GM18520 (cell line): ENCODE results near the gene ROR2.

Source experiments
- ATAC-seq: cut with Tn5 transposase; IDR thresholded peaks from one replicate; pipeline ENCODE4 v1.9.1; 2021; ENCODE audit not compliant: unreplicated experiment

The ROR2 gene

DNA sequence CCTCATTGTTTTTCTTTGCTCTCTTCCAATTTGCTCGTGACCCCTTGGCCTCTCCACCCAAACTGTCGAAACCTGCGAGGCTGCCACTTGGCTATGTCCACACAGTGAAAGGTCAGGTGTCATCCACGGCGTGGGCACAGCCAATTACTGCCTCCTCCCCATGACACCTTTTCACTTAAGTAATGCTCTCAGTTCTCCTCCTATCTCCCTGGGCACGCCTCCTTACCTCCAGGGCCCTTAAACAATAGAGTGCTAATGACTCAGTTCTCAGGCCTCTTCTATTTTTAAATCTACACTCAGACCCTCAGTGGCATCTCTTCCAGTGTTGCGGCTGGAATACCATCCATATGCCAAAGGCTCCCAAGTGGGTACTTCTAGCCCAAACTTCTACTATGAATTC is 256.8 kb downstream of the ROR2 start:
- no peak for ATAC-seq

DNA sequence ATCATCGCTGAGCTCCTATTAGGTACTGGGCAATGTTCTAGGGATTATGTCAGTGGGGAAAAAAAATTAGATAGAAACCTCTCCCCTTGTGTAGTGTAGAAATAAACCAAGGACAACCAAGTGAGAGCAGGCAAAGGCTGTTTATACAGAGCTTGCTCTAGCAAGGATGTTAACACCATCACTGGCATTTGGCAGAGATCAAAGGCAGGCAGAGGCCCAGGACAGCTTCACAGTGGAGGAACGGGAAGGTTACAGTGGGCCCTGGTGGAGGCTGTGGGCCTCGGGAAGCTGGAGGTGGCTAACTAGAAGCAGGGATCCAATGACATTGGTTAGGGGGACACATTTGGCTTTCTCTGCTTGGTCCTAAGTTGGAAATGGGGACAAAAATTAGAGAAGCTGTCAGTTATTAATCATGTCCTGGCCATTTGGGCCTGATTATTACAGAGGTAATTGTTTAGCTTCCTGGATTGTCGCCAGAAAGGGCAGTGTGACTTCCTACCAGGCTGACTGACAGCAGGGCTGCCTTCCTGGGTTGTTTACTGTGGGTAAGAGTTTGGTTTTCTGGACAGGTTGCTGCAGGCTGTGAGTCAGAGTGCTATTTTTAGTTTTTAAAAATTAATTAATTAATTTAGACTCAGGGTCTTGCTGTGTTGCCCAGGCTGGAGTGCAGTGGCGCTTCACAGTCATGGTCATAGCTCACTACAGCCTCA is 259.3 kb downstream of the ROR2 start:
- no peak for ATAC-seq

DNA sequence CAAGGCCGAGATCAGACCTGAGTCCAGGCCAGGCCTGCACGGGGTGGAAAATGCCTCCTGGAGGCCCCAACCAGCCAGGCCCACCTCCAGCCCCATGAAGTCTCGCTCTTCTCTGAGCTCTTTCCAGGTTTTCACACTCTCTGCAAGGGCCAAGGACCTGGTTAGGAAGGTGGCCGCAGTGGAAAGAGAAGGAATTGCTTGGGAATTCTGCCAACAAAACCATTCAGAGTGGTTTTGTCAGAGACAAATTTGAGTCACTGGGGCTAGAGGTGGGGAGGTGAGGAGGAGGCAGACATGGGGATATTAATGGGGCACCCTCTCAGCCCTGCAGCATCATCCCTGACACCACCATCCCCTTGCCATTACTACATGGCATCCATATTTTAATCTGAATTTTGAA is 261.0 kb downstream of the ROR2 start:
- ATAC-seq: no peak

DNA sequence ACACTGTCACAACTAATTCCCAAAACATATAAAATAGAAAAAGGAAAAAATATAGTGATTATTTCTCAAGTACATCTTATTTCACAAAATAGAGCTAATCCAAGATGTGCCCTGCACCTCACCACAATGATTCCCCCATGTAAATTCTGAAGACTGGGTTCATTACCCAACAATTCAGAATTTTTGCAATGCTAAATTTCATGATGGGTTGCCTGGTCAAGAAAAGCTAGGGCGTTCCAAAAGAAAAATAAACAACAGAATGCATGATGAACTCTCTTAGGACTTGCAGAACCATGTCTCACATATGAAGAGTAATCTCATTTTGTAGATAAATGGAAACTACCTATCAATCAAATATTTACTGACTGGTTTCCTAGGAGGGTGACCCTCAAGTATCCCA is 266.8 kb downstream of the ROR2 start:
- no peak for ATAC-seq

GRCh38 chr9:91682806-91683205 is 267.2 kb downstream of the ROR2 start:
- ATAC-seq: no peak

GRCh38 chr9:91681461-91682305 is 268.3 kb downstream of the ROR2 start:
- ATAC-seq: no peak

DNA sequence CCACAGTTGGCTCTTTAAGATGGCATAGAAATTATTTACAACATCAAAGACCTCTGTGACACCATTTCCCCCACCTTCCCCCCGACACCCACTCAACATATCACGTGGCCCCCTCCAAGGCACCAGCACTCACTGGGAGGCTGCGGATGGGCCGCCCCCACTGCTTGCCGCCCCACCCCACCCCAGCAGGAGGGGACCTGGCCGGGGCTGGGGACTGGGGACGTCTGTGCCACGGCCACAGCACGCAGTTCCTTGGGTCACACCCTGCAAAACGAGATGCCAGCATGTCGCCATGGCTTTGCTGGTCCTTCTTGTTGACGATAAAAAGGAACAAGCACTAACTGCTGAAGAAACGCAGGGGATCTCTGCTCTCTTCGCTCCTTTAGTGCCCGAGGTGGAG is 269.0 kb downstream of the ROR2 start:
- no peak for ATAC-seq

- no peak for ATAC-seq
Observed at GRCh38 chr9:91680106-91680505, 269.9 kb downstream of the ROR2 start.

GRCh38 chr9:91678807-91679580 is 271.0 kb downstream of the ROR2 start:
- no peak for ATAC-seq

DNA sequence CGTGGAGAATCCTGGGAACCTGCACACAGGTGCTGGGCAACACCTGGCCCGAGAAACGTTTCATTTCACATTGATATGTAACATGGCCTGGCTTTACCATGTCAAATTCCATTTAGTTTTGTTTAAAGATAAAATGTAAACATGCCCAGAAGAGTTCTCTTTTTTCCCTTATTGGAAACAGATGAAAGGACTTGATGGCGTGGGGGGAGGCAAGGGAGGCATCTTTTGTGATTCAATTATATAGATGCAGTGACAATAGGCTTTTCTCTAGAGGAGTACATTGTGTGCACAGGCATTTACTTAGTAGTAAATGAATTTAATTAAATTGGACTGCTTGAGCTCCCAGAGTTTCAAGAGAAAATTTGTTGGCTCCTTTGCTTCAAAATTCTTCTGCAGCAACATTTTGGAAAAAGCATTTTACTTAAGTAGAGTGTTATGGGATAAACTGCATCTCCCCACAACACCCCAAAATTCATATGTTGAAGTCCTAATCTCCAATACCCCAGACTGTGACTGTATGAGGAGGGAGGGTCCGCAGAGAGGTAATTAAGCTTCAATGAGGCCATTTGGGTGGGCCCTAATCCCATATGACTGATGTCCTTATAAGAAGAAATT is 272.1 kb downstream of the ROR2 start:
- no peak for ATAC-seq

GRCh38 chr9:91677331-91677730 is 272.7 kb downstream of the ROR2 start:
- no peak for ATAC-seq

DNA sequence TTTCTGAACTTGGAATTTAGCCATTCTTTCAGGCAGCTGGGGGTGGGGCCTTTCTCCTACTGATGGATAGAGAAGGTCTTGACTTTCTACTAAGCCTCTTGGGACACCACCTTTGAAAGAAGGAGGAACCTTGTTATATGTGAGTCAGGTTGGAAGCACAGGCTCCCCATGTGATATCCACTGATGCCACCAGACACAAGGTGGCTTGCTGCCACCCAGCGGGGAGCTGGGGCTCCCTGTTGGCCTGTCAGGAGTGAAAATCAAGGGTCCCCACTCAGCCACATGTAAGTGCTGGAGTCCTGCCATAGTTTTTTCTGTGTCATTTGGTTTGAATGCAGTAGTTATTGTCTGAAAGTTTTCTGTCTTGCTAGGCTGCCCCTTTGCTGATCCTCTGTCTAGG is 274.0 kb downstream of the ROR2 start:
- ATAC-seq: no peak

- no peak for ATAC-seq
Observed at GRCh38 chr9:91664663-91665062, 285.4 kb downstream of the ROR2 start.

GRCh38 chr9:91663858-91664257 is 286.2 kb downstream of the ROR2 start:
- no peak for ATAC-seq

DNA sequence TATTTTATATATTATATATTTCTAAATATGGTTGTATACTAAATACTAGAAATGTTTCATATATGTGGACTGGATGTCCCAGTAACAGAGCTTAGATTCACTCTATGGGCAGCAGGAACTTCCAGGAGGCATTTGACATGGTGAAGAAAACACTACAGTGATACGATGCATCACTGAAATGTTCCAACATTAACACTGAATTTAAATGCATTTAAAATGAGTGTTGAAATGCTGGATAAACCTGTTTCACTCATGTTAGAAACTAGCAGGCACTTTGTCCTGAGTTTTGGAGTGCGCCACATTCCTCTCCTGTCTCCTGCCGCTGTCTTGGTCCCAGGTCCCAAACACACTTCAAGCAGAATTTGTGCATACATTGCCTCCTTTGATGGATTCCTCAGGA is 288.6 kb downstream of the ROR2 start:
- no peak for ATAC-seq

DNA sequence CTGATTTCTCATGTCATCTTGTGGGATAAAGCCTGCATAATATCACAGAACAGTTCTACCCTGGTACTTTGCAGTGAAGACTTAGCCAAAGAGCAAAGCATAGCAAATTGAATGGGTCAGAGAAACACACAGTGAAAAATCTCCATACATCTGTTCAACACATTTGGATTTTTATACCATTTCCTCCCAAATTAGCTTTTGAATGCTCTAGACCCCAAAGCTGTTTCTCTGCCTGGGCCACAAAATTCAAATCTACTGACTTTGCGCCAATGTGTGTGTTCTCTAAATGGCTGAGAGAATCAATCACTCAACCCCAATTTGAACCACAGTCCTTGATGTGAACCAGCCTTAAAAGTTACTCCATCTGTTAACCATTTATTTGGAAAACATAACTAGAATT is 289.5 kb downstream of the ROR2 start:
- no peak for ATAC-seq

DNA sequence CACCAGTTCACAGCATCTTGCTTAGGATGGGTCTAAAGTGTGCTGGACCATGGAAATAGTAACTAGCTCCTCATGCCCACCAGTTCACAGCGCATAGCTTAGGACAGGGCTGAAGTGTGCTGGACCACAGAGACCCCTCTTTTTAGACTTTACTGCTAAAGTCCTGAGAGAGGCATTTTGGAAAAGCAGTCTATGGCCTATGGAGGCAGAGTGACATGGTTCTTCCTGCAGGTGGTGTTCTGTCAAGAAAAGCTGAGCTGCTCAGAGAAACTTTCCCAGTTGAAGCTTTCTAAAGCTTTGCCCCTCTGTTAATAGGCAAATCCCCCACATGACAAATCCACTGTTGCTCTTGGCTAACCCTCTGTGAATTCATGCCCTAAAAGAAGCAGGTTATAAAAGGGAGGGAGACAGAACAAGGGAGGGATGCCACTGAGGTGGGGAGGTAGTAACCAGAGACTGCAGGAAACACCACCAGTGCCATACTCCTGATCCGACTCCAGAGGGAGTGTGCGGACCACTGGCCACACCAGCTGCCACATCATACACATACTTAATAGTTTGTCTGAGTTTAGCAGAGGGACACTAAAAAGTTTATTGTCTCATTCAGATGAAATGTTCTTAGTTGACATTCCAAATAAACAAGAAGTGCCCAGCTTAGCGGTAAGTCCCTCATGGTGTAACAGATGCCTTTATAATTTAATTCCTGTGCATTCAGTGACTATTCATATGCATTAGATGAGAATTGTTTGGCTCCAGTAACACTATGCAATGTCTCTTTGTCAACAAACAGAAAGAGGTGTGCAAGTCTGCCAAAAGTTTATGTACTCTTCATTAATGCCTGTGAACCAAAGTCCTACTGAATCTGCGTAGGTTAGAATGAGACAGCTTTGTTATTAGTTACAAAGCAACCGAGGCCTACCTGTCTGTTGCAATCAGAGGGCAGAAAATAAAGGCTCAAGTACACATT is 290.2 kb downstream of the ROR2 start:
- ATAC-seq: no peak

GRCh38 chr9:91658513-91659105 is 291.4 kb downstream of the ROR2 start:
- ATAC-seq: no peak

DNA sequence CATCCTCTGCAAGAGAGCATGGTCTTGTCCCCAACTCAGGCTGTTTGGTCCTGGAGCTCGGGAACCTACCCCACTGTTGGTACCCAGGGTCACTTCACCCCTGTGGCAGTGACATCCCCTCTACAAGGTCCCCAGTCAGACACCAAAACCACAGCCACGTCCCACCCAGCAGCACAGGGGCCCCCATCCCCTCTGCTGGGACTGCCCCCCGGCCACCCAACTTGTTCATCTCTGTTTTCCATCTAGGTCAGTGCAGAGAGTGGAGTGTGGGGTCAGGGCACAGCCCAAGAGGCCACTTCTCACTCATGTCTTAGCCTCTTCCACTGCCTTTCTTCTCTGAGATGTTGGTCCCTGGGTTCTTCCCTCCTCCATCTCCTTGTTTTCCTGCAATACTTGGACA is 292.5 kb downstream of the ROR2 start:
- ATAC-seq: no peak

- no peak for ATAC-seq
Observed at GRCh38 chr9:91655658-91656057, 294.4 kb downstream of the ROR2 start.
